Fibroblast of skin of right quadriceps (primary cell): ENCODE data around the gene ITGAX.

Experiments used
- DNase-seq: peaks from one replicate; pipeline ENCODE4 v3.0.0-alpha.2; 2013

The ITGAX gene

DNA sequence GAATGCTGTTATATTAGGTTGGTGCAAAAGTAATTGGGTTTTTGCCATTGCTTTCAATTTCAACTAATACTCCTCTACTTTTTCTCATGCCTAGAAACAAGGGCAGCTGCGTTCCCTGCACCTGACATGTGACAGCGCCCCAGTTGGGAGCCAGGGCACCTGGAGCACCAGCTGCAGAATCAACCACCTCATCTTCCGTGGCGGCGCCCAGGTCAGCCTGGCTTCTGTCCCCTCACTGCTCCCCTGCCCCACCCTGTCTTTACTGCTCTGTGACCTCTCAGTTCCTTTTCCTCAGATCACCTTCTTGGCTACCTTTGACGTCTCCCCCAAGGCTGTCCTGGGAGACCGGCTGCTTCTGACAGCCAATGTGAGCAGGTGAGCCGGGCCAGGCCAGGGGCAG lies 21.7 kb downstream of the ITGAX start:
- no peak for DNase-seq

DNA sequence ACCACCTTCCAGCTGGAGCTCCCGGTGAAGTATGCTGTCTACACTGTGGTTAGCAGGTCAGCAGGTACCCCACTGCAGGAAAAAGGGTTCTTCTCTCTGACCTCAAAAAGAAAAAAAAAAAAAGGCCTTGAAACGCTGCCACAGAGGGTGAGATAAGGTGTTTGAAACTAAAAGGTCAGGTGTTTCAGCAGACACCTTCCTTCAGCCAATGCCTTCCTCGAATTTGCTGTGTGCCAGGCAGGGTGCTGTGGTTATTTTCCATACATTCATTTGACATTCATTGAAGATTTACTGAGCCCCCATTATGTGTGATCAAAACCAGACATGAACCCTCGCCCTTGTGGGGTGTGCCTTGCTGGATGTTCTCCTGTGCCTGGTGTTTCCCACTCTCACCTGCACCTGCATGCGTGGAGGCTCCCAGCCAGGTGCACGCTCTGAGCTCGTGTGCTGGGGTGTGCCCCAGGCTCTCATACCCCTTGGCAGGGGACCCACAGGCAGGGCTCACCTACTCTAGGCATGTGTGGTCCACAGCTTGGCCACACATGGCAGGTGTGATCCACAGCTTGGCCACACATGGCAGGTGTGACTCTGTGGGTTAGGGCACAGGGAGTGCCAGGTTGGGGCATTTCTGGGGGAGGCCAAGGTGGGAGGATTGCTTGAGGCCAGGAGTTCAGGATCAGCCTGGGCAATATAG lies 22.4 kb downstream of the ITGAX start:
- DNase-seq, result no peak

DNA sequence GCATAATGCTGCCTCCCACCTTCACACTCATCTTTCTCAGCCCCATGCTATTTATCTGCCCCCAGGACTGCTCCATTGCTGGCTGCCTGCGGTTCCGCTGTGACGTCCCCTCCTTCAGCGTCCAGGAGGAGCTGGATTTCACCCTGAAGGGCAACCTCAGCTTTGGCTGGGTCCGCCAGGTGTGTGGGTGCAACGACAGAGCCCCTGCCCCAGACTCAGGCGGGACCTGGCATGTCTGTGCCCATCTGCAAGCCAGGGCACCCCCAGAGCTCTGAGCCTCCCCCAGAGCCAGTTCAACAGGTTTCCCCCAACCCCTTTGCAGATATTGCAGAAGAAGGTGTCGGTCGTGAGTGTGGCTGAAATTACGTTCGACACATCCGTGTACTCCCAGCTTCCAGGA lies 25.2 kb downstream of the ITGAX start:
- DNase-seq, result no peak

DNA sequence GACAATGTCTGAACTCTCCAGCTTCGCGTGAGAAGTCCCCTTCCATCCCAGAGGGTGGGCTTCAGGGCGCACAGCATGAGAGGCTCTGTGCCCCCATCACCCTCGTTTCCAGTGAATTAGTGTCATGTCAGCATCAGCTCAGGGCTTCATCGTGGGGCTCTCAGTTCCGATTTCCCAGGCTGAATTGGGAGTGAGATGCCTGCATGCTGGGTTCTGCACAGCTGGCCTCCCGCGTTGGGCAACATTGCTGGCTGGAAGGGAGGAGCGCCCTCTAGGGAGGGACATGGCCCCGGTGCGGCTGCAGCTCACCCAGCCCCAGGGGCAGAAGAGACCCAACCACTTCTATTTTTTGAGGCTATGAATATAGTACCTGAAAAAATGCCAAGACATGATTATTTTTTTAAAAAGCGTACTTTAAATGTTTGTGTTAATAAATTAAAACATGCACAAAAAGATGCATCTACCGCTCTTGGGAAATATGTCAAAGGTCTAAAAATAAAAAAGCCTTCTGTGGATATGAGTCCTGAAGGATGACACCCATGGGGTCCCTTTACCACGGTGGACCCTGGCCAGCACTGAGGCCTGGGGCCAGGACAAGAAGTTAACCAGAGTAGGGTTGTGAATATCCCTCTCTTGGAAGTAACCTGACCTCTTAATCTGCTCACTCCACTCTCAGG lies 27.6 kb downstream of the ITGAX start:
- peak; percentile 5 for DNase-seq

DNA sequence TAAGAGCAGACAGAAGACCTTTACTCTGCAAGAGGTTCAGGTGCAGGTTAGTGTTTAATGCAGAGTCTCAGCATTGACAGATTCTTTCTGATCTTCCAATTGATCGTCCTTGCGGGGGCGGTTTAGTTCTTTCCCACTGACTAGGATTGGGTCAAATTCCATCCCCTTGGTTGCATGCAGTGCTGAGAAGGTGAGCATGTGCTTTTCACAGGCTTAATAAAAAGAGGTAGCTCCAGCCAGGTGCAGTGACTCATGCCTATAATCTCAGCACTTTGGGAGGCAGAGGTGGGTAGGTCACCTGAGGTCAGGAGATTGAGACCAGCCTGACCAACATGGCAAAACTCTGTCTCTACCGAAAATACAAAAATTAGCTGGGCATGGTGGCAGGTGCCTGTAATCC lies 30.7 kb downstream of the ITGAX start:
- no peak for DNase-seq

DNA sequence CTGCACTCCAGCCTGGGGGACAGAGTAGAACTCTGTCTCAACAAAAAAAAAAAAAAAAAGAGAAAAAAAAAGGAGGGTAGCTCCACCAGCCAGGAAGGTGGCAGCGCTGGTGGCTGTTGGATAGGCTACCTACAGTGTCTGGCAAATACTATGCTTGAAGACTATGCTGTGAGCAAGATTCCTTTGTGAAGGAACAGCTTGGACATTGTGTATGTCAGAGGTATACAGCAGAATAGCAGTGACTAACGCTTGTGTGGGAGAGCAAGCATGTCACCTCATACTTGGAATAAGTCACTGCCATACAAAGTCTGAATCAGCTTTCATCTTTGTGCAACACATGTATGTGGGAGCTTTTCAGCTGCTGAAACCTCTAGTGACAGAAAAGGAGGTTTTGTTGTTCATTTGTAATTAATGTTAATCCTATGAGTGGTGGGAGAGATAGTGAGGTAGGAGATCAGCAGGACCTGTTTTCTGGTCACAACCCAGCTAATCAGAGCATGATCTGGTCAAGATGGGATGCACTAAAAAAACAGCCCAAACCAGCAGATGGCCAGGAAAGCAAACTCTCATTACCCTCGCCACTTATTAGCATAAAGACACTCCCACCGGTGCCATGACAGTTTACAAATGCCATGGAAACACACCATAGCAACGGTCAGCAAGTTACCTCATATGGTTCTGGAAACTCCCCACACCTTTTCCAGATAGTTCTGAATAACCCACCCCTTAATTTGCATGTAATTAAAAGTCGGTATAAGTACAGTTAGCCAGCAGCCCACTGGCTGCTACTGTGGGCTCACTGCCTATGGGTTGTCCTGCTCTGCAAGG lies 31.4 kb downstream of the ITGAX start:
- peak; percentile 9 for DNase-seq

DNA sequence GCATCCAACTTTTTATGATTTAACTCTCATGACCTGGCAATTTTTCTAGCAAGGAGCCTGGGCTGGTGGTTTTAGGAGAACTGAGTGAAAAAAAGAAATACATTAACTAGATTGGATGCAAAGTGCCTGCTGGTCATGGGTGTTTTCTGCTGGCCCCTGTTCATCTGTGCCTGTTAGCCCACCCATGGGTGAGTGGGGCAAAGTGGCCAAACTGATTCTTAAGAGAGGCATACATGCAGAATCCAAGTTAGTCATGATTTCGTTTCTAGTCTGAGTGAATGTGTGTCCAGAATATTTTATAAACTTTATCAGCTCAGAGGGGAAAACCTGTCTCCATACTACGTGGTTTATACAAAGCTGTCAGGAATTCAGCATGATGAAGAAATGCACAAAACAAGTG lies 33.6 kb downstream of the ITGAX start:
- DNase-seq, result no peak

DNA sequence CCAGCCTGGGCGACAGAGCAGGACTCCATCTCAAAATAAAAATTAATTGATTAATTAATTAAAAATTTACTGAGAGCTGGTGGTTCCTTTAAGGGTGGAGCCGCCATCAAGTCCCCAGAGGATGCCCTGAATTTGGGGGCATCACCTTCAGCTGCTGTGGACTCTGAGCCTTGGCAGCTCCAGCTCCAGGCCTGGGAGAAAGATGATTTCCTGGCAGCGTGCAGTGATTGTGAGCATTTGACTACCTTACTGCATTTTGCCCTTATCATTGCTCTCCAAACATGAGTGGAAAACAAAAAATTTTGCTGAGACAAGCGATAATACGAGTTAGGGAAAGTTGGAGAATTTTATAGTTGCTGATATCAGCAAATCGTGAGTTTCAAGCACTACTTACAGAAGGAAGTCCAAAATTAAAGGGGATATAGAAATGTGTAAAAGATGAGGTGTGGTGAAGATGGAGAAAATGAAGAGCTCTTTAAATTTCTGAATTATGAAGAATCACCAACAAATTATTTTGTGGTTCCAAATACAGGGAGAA lies 35.6 kb downstream of the ITGAX start:
- DNase-seq, result no peak

DNA sequence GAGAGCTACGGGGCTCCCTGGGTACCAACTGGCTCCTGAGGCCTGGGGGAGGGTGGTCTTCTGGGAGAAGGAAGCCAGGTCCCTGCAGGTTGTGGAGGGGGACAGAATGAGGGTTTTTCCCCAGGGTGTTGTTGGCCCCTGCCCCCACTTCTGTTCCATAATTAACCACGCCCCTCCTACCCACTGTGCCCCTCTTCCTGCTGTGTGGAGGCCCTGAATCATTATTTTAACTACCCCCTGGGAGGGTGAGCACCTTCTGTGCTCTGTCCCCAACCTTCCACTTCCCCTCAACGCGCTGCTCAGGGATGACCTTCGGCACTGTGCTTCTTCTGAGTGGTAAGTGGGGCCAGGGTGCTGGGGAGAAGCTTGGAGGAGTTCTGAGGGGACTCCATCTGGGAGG lies 38.1 kb downstream of the ITGAX start, which contains the start of gene ITGAD:
ITGAD (plus strand) TSS at position 280 of the 400 bp plus-strand sequence; CDS start at position 306, 26 bp downstream.
- DNase-seq, result no peak

DNA sequence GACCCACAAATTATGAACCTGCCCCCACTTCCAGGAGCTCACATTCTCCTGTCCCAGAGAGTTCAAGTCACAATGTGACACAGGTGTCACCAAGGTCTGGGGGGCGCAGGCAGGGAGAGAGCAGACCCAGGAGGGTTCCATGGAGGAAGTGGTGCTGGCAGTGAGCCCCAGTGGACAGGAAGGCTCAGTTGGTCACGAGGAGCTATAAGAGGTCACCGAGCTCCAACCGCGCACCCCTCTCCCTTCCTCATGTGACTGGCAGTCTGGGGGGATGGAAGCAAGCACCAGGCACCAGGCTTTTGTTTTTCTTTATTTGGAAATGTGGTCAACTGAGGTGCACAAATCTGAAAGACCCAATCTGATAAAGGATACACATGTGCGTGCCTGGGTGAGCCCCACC lies 40.7 kb downstream of the ITGAX start:
- DNase-seq, result no peak

DNA sequence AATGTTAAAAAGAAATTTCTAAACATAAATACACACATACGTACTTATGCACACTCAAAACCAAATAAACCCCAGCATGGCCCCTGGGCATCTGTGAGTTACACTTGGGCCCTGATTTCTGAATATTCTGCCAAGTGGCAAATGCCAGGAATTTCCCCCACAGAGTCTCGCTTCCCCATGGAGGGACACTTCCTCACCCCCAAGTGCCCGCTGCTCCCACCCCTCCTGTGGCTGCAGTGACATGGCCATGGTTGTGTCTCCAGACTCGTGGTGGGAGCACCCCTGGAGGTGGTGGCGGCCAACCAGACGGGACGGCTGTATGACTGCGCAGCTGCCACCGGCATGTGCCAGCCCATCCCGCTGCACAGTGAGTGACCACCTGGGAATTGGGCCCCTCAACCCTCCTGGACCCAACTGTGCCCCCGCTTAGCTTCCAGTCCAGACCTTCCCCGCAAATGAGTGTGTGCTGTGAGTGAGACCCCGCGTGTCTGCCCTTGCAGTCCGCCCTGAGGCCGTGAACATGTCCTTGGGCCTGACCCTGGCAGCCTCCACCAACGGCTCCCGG lies 42.2 kb downstream of the ITGAX start:
- DNase-seq, result no peak

DNA sequence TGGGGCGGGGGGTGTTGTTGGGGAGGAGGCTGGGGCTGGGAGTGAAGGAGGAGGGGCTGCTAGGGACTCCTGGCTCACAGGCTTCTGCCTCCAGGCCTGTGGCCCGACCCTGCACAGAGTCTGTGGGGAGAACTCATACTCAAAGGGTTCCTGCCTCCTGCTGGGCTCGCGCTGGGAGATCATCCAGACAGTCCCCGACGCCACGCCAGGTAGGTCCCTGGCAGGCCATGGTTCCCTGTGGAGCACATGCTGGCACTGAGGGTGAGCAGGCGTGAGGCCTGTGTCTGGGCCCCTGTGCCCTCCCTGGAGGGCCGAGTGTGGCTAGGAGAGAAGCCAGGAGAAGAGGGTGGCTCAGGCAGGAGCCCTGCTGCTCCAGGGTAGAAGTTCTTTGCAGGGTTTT lies 42.7 kb downstream of the ITGAX start:
- DNase-seq, result no peak

DNA sequence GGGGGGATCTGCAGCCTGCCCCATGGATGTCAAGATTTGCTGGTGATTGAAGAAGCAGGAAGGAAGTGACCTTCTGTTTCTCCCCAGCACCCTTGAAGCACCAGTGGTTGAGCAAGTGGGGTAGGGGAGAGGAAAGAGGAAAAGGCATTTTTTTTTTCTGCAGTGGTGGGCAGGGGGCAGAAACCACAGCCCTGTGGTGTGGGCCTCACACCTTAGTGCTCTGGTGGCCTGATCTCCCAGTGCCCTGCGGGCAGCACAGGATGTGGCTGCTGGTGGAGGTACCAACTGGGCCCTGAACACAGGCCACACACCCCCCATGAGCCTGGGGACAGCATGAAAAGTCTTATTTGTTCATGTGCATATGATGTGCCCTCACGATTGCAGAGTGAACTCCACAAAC lies 45.2 kb downstream of the ITGAX start:
- DNase-seq, result no peak

DNA sequence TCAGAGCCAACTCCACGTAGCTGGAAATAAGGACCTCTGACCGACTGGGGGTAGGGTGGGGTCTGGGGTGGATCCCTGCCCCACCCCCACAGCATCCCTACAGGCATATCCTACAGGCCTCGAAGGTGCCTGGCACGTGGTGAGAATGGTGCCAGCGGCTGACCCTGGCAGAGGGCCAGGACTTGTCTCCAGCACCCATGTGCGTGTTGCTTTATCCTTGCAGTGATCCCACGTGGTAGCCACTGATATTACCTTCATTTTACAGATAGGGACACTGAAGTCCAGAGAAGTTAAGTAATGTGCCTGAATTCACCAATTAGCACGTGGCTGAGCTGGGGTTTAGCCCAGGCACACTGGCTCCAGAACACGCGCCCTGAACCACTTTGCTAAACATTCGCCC lies 46.5 kb downstream of the ITGAX start:
- no peak for DNase-seq

DNA sequence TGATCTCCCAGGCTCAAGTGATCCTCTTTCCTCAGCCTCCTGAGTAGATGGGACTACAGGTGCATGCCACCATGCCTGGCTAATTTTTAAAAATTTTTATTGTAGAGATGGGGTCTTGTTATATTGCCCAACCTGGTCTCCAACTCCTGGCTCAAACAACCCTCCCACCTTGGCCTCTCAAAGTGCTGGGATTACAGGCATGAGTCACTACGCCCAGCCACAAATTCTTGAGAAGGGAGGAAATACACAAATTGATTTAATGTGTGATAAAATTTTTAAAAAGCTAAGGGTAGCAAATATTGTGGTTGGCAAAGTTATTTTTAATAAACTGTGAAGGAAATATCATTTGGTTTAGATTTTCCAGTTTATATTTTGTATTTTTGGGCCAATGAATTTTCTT lies 47.7 kb downstream of the ITGAX start:
- DNase-seq, result peak; percentile 8

DNA sequence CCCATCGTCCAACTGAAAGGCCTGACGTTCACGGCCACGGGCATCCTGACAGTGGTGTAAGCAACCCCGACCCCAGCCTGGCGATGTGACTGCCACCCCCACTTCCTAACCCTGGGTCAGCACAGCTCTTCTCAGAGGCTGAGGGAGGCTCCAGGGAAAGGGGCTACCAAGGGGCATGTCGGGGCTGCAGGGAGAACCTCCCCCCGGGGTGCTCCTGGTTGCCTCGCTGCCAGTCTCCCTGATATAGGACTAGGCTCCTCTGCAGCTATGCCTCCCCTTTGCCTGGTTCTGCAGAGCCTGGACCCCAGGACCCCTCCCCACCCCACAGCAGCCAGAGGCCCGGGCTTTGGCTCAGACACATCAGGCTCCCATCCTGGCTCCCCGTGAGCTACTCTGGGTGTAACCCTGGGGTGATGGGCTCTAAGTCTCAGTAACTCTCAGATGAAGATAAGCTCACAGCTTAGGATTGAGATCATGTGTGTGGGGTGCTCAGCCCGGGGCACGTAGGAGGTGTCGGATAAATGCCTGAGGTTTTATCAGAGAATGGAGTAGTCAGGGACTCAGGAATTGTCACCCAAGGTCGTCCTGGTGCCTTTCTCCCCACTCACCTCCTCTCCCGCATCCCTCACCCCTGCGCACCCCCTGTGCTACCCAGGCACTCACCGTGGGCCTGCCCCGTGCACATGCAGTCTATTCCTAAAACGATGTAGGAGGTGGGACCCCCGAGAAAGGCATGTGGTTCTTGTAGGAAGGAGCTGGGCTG lies 48.8 kb downstream of the ITGAX start:
- DNase-seq, result no peak

DNA sequence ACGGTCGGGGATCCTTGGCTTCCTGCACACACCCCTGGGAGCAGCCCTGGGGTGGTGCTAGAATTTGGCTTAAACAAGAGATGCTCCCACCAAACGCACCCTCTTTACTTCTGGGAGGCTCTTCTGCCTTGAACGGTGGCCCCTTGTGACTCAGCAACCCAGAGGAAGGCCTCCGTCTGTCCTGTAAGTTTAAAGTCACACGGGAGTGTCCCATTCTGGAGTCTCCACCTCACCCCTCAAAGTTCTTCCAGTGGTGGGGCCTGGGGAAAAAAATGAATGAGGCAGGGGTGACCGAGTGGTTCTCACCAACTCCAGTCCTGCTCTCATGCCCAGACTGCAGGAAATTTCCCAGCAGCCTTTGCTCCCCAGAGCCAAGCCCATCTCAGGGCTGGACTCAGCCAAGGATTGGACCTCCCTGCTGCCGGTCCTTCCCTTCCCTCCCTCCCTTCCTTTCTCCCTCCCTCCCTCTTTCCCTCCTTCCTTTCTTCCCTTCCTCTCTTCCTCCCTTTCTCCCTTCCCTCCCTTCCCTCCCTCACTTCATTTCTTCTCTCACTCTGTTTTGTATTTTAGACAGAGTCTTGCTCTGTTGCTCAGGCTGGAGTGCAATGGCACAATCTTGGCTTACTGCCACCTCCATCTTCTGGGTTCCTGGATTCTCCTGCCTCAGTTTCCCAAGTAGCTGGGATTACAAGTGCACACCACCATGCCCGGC lies 49.5 kb downstream of the ITGAX start:
- no peak for DNase-seq

DNA sequence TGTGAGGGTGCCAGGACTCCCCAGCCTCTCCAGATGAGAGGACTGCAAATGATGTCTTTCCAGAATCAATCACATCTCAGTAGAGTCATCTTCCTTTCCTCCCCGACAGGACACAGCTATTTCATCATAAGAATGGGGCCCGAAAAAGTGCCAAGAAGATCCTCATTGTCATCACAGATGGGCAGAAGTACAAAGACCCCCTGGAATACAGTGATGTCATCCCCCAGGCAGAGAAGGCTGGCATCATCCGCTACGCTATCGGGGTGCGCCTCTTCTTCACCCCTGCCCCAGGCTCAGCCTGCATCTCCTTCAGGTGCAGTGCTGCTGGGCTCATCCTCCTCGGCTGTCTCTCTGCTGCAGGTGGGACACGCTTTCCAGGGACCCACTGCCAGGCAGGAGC lies 52.4 kb downstream of the ITGAX start:
- DNase-seq, result no peak

DNA sequence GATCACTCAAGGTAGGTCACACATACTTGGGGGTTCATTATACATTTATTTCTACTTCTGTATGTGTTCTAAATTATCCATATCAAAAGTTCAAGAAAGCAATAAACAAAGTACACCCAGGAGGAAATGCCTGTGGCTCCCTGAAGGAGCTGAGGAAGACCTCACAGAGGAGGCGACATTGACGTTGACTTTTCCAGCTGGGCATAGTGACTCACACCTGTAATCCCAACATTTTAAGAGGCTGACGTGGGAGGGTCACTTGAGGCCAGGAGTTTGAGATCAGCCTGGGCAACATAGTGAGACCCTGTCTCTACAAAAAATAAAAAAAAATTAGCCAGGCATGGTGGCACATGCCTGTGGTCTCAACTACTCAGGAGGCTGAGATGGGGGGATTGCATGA lies 54.5 kb downstream of the ITGAX start:
- DNase-seq, result peak; percentile 50

DNA sequence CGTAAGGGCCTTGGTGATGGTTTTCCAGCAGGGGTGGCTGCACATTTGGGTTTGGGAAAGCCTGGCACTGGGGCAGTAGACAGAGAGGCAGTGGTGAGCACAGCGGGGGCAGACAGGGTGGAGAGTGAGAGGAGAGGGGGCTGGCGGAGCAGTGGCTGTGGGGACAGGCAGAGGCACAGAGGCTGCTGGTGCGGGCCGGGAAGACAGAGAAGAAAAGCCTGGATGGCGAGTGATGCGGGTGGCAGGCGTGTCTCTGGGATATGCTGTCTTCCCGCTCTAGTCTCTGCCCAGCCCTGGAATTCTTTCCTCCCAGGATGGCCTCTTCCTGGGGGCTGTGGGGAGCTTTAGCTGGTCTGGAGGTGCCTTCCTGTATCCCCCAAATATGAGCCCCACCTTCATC lies 55.1 kb downstream of the ITGAX start:
- DNase-seq, result no peak

DNA sequence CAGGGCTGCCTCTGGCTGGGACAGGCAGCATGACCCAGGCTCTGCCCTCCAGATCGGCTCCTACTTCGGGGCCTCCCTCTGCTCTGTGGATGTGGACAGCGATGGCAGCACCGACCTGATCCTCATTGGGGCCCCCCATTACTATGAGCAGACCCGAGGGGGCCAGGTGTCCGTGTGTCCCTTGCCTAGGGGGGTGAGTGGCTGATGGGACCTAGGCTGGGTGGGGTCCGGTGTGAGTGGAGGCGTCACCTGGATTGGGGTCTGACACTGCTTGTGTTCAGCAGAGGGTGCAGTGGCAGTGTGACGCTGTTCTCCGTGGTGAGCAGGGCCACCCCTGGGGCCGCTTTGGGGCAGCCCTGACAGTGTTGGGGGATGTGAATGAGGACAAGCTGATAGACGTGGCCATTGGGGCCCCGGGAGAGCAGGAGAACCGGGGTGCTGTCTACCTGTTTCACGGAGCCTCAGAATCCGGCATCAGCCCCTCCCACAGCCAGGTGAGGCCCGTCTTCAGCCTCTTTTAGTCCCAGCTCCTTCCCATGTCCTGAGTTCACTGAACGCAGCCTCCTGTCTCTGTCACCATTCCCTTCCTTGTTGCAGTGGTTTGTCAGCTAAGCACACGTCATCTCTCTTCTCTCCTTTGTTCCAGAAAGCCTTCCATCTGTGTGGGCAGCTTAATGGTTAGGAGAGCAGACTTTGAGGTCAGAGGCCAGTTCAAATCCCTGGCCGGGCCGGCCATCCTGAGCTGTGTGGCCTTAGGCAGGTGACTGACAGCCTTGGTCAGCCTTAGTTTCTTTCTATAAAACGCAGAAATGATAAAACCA lies 56.3 kb downstream of the ITGAX start:
- DNase-seq, result no peak
